ENCODE data around the gene ARHGEF38. TPM values are rescaled to one million over a fixed set of nuclear protein-coding genes. Genes with fewer than 3 reads are reported as not detected.

ARHGEF38 gene
- total and polyA plus RNA-seq, 11 donors: not detected

DNA sequence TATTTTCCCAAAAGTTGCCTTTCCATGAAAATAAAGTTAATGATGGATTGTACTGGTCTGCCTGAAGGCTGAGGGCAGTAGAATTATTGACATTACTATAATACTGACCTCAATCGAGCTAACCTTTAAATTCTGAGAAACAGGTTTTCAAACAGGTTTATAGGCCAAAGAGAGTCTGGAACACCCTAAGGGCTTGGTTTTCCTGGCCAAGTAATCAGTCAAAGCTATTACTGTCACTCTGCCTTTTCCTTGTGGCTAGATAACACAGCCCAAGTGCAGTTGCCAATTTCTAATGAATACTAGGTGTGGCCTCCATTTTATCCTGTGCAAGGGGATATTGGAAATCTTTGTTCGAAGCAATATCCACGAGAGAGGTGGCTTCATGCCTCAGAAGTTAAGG is 80.8 kb downstream of the ARHGEF38 start:
- H3K4me1 ChIP-seq: peaks cover 0 to 53% (median 29%) of the 10 kb centered on the region in 12 donors
- no peaks in the 10 kb centered on the region for H3K36me3 ChIP-seq
- H3K27ac ChIP-seq: peak overlapping the region in 9 of 12 donors; percentile 6 to 64 (median 54)
- H3K27me3 ChIP-seq: no peaks in the 10 kb centered on the region
- intact Hi-C loops (cut with DNase I): no loop called here
- ATAC-seq (peak in 1 of 4 donors; percentile 37), DNase-seq (no peak)
- no peaks in the 10 kb centered on the region for H3K9me3 ChIP-seq
- WGBS, 4 donors: 33 to 60% (median 36%) methylated on average over 3 of the region's 3 CpGs
- no peak overlapping the region for H3K4me3 ChIP-seq
- TF ChIP-seq, protein P1, sequence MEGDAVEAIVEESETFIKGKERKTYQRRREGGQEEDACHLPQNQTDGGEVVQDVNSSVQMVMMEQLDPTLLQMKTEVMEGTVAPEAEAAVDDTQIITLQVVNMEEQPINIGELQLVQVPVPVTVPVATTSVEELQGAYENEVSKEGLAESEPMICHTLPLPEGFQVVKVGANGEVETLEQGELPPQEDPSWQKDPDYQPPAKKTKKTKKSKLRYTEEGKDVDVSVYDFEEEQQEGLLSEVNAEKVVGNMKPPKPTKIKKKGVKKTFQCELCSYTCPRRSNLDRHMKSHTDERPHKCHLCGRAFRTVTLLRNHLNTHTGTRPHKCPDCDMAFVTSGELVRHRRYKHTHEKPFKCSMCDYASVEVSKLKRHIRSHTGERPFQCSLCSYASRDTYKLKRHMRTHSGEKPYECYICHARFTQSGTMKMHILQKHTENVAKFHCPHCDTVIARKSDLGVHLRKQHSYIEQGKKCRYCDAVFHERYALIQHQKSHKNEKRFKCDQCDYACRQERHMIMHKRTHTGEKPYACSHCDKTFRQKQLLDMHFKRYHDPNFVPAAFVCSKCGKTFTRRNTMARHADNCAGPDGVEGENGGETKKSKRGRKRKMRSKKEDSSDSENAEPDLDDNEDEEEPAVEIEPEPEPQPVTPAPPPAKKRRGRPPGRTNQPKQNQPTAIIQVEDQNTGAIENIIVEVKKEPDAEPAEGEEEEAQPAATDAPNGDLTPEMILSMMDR (IDR thresholded peaks at IDR 0.05): no peak
- TF ChIP-seq POLR2A (IDR thresholded peaks at IDR 0.05): no peak

DNA sequence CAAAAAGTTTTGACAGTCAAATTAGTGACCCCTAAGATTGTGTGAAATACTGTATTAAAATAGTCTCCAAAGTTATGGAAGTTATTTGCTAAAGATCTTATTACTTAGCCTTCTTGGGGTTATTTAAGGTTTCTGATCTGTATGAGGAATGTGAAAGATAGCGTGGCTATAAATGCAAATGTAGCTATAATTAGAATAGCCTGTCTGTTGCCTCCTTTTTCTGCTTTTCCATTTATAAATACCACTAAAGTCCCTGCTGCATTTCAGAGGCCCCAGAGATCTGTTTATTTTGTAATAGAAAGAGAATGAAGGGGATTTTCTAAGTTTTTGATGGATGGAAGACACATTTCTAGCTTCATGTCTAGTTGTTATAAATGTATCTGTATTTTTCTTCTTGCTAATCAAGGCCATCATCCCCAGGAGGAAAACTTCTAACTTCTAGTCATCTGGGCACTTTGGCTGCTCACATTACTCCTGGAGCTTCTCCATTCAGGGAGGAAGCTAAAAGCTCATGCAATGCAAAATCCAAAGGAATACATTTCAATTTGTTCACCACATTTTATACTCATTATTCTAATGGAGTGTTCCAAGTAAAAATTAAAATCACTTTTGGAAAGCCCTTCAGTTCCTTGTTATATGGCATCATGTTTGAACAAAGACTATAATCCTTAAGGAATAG is 82.1 kb downstream of the ARHGEF38 start:
- peak overlapping the region in 10 of 12 donors; percentile 34 to 66 (median 55) for H3K27ac ChIP-seq
- TF ChIP-seq, protein P1 (IDR thresholded peaks at IDR 0.05): no peak
- no peak for TF ChIP-seq POLR2A (IDR thresholded peaks at IDR 0.05)
- intact Hi-C loops (cut with DNase I): no loop called here
- no peaks in the 10 kb centered on the region for H3K27me3 ChIP-seq
- no peaks in the 10 kb centered on the region for H3K36me3 ChIP-seq
- H3K4me1 ChIP-seq: peaks cover 0 to 54% (median 29%) of the 10 kb centered on the region in 12 donors
- 10 to 14% (median 13%) methylated on average over 1 of the region's 1 CpG for WGBS, 4 donors
- peak in 1 of 4 donors; percentile 62 for ATAC-seq
- no peak for DNase-seq
- H3K9me3 ChIP-seq: no peaks in the 10 kb centered on the region
- H3K4me3 ChIP-seq: no peak overlapping the region

DNA sequence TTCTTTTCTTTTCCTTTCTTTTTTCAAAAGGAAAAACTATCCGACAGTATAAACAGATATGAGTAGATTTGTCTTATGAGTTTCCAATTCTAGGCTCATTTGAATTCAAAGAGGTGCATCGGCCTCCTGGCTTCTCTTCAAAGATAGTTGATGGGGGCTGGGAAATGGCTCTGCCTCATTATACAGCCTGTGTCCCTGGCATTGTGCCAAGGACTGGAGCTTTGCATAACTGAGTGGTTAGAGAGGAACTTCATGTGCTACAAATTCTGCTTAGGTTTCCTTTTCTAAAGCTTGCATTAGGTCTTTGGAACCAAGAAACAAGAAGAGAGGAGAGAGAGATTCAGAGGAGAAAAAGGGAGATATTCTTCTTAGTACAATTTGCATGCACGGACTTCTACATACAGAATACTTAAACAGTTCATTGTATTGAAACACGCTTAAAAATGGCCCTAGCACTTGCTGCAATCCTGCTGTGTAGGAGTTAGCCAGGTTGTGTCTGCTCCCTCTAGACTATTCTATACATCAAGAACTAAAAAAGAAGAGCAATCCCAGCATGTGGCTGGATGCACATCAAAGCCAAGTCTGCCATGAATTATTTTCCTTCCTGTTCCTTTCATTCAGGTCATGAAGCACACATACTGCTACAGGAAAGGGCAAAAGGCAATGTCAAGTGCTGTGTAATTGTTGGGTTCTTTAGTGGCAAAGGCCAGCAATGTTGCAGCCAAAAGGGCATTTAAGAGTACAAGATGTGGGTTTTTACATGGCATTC is 85.2 kb downstream of the ARHGEF38 start:
- TF ChIP-seq, protein P1 (IDR thresholded peaks at IDR 0.05): no peak
- TF ChIP-seq POLR2A (IDR thresholded peaks at IDR 0.05): no peak
- intact Hi-C loops (cut with DNase I): loop anchor here in 1 of 10 donors (2.0 kb wide), 1 partner anchor 75 kb away; no protein-coding TSS in a partner anchor
- Histone ChIP-seq H3K27me3 (no peaks in the 10 kb centered on the region), H3K27ac (peak overlapping the region in 4 of 12 donors; percentile 9 to 41 (median 33)), H3K9me3 (no peaks in the 10 kb centered on the region), H3K4me3 (no peak overlapping the region), H3K36me3 (no peaks in the 10 kb centered on the region), H3K4me1 (peaks cover 0 to 45% (median 26%) of the 10 kb centered on the region in 12 donors)
- peak; percentile 86 to 93 (median 90) for ATAC-seq
- DNase-seq: peak; percentile 61 to 88 (median 70)
- WGBS, 4 donors: 31 to 43% (median 36%) methylated on average over 4 of the region's 4 CpGs

DNA sequence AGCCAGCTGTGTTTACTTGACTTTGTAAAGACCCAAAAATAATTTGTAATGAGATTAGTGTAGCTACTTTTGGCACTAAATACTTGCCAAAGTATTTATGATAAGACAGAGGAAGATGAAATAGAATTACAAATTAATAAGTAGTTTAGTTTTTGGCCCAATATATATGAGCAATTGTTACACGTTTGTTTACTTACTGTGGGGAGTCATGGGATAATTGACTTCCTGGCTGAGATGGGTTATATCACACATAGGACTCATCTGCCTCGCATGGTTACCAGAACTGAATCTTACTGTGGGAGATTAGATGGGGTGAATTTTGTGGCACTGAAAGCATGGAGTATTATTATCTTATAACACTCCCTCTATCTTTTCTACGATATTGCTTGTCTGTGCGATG is 89.4 kb downstream of the ARHGEF38 start:
- Histone ChIP-seq H3K36me3 (no peaks in the 10 kb centered on the region), H3K9me3 (no peaks in the 10 kb centered on the region), H3K27me3 (no peaks in the 10 kb centered on the region), H3K27ac (no peak overlapping the region), H3K4me1 (peaks cover 0 to 18% (median 7%) of the 10 kb centered on the region in 12 donors), H3K4me3 (no peak overlapping the region)
- no peak for ATAC-seq
- intact Hi-C loops (cut with DNase I): no loop called here
- TF ChIP-seq, protein P1 (IDR thresholded peaks at IDR 0.05): no peak
- TF ChIP-seq POLR2A (IDR thresholded peaks at IDR 0.05): no peak
- DNase-seq: no peak
- 22 to 36% (median 30%) methylated on average over 4 of the region's 4 CpGs for WGBS, 4 donors

Measured in heart left ventricle (tissue), 16 donors.